CD4-positive, alpha-beta T cell (primary cell): ENCODE measurements around the gene FAM131C. TPM values are rescaled to one million over a fixed set of nuclear protein-coding genes. Genes with fewer than 3 reads are reported as not detected.
"Not testable (repeated sequence)": the region's sequence is repeated elsewhere in the genome, so short reads cannot be mapped to it uniquely, and the experiment has no call there.

Experiments used
- ATAC-seq: fragments of 200-7000 bp; cut with Tn5 transposase; one replicate; pipeline ENCODE4 v1.10.0; 2022; ENCODE audit warnings: mild to moderate bottlenecking; ENCODE audit not compliant: poor library complexity
- CTCF ChIA-PET: fragments of 350-600 bp; sonication (Branson Sonifier 250); formaldehyde crosslinking; loops from one replicate; lab custom pipeline; 2021; ENCODE audit warnings: antibody characterized with exemption, inconsistent platforms; lab: Charles Lee
- POLR2A ChIA-PET: fragments of 350-600 bp; sonication (Branson Sonifier 250); formaldehyde crosslinking; loops from one replicate; lab custom pipeline; 2021; ENCODE audit warnings: antibody characterized with exemption, inconsistent platforms; lab: Charles Lee
- DNase-seq, 14 experiments: peaks; one replicate each; pipeline ENCODE4 v3.0.0-alpha.2; 2013 to 2020; ENCODE audit warnings: mixed read lengths in 2 of 14
- H3K27ac ChIP-seq, 2 donors: one replicate each; pipeline versions ENCODE4 v1.5.1 to v1.7.0; 2013; ENCODE audit warnings: low read length in 2 of 2, low read depth in 1 of 2, mild to moderate bottlenecking in 1 of 2
- H3K27me3 ChIP-seq, 2 experiments: 1 replicate in 1 of 2; 2 replicates in 1 of 2; pipeline versions ENCODE4 v1.6.1 to v1.7.0; 2013; ENCODE audit warnings: low read length in 2 of 2, control low read depth in 1 of 2, mild to moderate bottlenecking in 1 of 2, moderate library complexity in 1 of 2; ENCODE audit not compliant: insufficient read depth in 2 of 2, control insufficient read depth in 1 of 2
- H3K36me3 ChIP-seq: one replicate; pipeline ENCODE4 v1.6.1; 2013; ENCODE audit warnings: low read length, control low read depth; ENCODE audit not compliant: insufficient read depth
- H3K4me1 ChIP-seq: one replicate; pipeline ENCODE4 v1.6.1; 2013; ENCODE audit warnings: low read length, control low read depth; ENCODE audit not compliant: insufficient read depth
- H3K4me3 ChIP-seq: one replicate; pipeline ENCODE4 v1.5.1; 2013; ENCODE audit warnings: mild to moderate bottlenecking, low read length, moderate library complexity
- H3K9me3 ChIP-seq, 2 experiments: 1 replicate in 1 of 2; 2 replicates in 1 of 2; pipeline versions ENCODE4 v1.6.1 to v1.7.0; 2013; ENCODE audit warnings: low read length in 2 of 2, mild to moderate bottlenecking in 2 of 2, control low read depth in 1 of 2, moderate library complexity in 1 of 2; ENCODE audit not compliant: control insufficient read depth in 1 of 2, insufficient read depth in 1 of 2
- H3K27ac Mint-ChIP-seq: one replicate; pipeline ENCODE4 v1.8.0; 2020; ENCODE audit warnings: mixed read lengths
- H3K27me3 Mint-ChIP-seq: one replicate; pipeline ENCODE4 v1.8.0; 2021; ENCODE audit warnings: mixed read lengths
- H3K36me3 Mint-ChIP-seq: one replicate; pipeline ENCODE4 v1.8.0; 2021; ENCODE audit warnings: low read depth, mixed read lengths
- H3K4me1 Mint-ChIP-seq: one replicate; pipeline ENCODE4 v1.8.0; 2021; ENCODE audit warnings: low read depth, mixed read lengths
- H3K4me3 Mint-ChIP-seq: one replicate; pipeline ENCODE4 v1.8.0; 2020; ENCODE audit warnings: mild to moderate bottlenecking, mixed read lengths
- H3K9me3 Mint-ChIP-seq: one replicate; pipeline ENCODE4 v1.8.0; 2020; ENCODE audit warnings: mixed read lengths
- intact Hi-C, 2 experiments: fragments of 100-400 bp; cut with DNase I in 1 of 2; cut with micrococcal nuclease in 1 of 2; formaldehyde crosslinking; loops; one replicate each; pipeline versions ENCODE4 v1.15.1 to v1.9.0; 2023 to 2025; cut with DNase I, micrococcal nuclease
- total RNA-seq, 174 experiments: library from RNA in 2 of 174; stranded (reverse) in 2 of 174; gene quantifications; one replicate each; pipeline ENCODE4 v1.2.3 and lab custom pipeline; 2021 to 2026
- TF ChIP-seq, protein P1 (sequence below): fragments of 200-600 bp; IDR thresholded peaks from one replicate; pipeline ENCODE4 v1.8.0; 2022; ENCODE audit warnings: antibody characterized with exemption, mild to moderate bottlenecking

The FAM131C gene
- total RNA-seq, 2 experiments from 2014 or later = not detected

DNA sequence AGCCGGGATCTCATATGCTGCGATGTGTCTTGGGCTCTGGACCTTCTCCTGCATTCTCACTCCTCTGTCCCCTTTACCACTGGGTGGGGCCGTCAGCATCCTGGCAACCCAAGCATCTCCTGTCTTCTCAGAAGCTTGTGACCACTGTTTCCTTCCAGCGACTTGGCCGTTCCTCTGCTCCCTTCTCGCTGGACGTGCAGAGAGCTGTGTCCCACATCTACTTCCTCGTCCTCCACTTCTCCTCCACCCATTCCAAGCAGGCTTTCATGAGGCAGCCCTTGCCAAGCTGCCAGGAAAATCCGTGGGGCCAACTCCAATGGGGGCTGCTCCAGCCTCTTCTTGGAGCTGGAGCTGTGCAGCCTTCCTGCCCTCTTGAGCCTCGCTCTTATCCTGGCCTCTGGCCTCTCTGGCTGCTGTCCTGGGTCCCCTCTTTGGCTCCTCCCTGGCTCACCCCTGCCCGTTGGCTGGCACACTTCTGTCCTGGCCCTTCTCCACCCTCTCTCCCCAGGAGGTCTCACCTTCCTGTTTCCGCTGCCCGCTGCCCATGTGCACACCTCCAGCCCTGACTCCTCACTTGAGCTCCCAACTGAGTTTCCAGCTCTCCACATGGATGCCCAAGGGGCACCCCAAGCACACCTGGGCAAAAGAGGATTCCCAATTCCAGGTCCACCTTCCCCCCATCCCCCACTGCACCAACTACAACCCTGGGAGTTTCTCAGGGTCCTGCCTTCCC is 8.7 kb downstream of the FAM131C start:
- TF ChIP-seq, protein P1, sequence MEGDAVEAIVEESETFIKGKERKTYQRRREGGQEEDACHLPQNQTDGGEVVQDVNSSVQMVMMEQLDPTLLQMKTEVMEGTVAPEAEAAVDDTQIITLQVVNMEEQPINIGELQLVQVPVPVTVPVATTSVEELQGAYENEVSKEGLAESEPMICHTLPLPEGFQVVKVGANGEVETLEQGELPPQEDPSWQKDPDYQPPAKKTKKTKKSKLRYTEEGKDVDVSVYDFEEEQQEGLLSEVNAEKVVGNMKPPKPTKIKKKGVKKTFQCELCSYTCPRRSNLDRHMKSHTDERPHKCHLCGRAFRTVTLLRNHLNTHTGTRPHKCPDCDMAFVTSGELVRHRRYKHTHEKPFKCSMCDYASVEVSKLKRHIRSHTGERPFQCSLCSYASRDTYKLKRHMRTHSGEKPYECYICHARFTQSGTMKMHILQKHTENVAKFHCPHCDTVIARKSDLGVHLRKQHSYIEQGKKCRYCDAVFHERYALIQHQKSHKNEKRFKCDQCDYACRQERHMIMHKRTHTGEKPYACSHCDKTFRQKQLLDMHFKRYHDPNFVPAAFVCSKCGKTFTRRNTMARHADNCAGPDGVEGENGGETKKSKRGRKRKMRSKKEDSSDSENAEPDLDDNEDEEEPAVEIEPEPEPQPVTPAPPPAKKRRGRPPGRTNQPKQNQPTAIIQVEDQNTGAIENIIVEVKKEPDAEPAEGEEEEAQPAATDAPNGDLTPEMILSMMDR = no peak
- Mint-ChIP-seq H3K27ac (no peak overlapping the region), H3K4me1 (peaks cover 7% of the 10 kb centered on the region), H3K4me3 (no peak overlapping the region), H3K27me3 (peaks cover 7% of the 10 kb centered on the region), H3K9me3 (no peaks in the 10 kb centered on the region), H3K36me3 (no peaks in the 10 kb centered on the region)
- CTCF ChIA-PET = no interaction called here
- Histone ChIP-seq H3K36me3 (no peaks in the 10 kb centered on the region), H3K4me3 (no peak overlapping the region), H3K9me3 (no peaks in the 10 kb centered on the region), H3K4me1 (peaks cover 13% of the 10 kb centered on the region), H3K27me3 (no peaks in the 10 kb centered on the region), H3K27ac (no peak overlapping the region)
- intact Hi-C loops = no loop called here
- POLR2A ChIA-PET = no interaction called here
- DNase-seq (no peak), ATAC-seq (no peak)

DNA sequence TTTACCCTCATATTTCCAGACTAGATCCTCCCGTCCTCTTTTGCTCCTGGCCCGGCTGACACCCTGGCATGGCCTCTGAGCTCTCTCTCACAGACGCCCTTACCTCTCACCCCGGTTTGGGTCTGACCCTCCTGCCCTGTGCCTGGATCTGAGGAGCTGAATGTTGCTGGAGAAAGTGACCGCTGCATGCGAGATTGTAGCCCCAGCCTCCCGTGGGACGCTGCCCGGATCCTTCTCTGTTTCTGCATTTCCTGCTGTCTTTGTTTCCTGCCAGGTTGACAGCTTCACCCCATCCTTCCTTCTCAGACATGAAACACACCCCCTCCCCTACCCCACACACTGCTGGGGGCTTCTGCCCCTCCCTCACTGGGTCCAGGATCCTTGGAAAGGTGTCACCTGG is 9.5 kb downstream of the FAM131C start:
- H3K4me3 Mint-ChIP-seq = no peak overlapping the region
- TF ChIP-seq, protein P1 = no peak
- CTCF ChIA-PET = no interaction called here

GRCh38 chr1:16063226-16063829 is 10.1 kb downstream of the FAM131C start:
- H3K27me3 ChIP-seq = no peaks in the 10 kb centered on the region
- Mint-ChIP-seq H3K4me3 (no peak overlapping the region), H3K27me3 (peaks cover 7% of the 10 kb centered on the region), H3K9me3 (no peaks in the 10 kb centered on the region), H3K4me1 (peaks cover 7% of the 10 kb centered on the region), H3K36me3 (no peaks in the 10 kb centered on the region), H3K27ac (no peak overlapping the region)
- no peaks in the 10 kb centered on the region for H3K36me3 ChIP-seq
- intact Hi-C loops = no loop called here
- DNase-seq (no peak), ATAC-seq (no peak)
- H3K27ac ChIP-seq = no peak overlapping the region
- TF ChIP-seq, protein P1 = no peak
- ChIA-PET POLR2A (no interaction called here), CTCF (no interaction called here)
- H3K4me3 ChIP-seq = no peak overlapping the region
- H3K4me1 ChIP-seq = peaks cover 10% of the 10 kb centered on the region
- no peaks in the 10 kb centered on the region for H3K9me3 ChIP-seq

More for the DNA sequence above, 9.5 kb downstream of the FAM131C start:
- H3K27me3 ChIP-seq = no peaks in the 10 kb centered on the region
- H3K27me3 Mint-ChIP-seq = peaks cover 7% of the 10 kb centered on the region
- H3K4me1 Mint-ChIP-seq = peaks cover 7% of the 10 kb centered on the region
- no peak for DNase-seq
- POLR2A ChIA-PET = no interaction called here
- H3K36me3 Mint-ChIP-seq = no peaks in the 10 kb centered on the region
- intact Hi-C loops = no loop called here
- no peaks in the 10 kb centered on the region for H3K36me3 ChIP-seq
- no peaks in the 10 kb centered on the region for H3K9me3 ChIP-seq
- H3K9me3 Mint-ChIP-seq = no peaks in the 10 kb centered on the region
- H3K4me1 ChIP-seq = peaks cover 10% of the 10 kb centered on the region
- no peak overlapping the region for H3K27ac ChIP-seq
- no peak overlapping the region for H3K4me3 ChIP-seq
- no peak overlapping the region for H3K27ac Mint-ChIP-seq
- ATAC-seq = no peak

- H3K4me1 Mint-ChIP-seq, H3K27me3 ChIP-seq, H3K27ac ChIP-seq, H3K9me3 ChIP-seq, intact Hi-C loops, H3K27ac Mint-ChIP-seq, POLR2A ChIA-PET, H3K36me3 ChIP-seq, H3K36me3 Mint-ChIP-seq, CTCF ChIA-PET, H3K4me3 Mint-ChIP-seq, H3K9me3 Mint-ChIP-seq, ATAC-seq, DNase-seq, H3K27me3 Mint-ChIP-seq, H3K4me3 ChIP-seq: not testable (repeated sequence)
- peaks cover 10% of the 10 kb centered on the region for H3K4me1 ChIP-seq
These were observed 10.8 kb downstream of the FAM131C start for GRCh38 chr1:16062687-16063075.

GRCh38 chr1:16061989-16062686 is 11.3 kb downstream of the FAM131C start:
- intact Hi-C loops, H3K4me3 ChIP-seq, POLR2A ChIA-PET, H3K9me3 ChIP-seq, H3K27ac ChIP-seq, H3K27me3 Mint-ChIP-seq, H3K27me3 ChIP-seq, H3K36me3 Mint-ChIP-seq, H3K4me1 Mint-ChIP-seq, DNase-seq, H3K27ac Mint-ChIP-seq, H3K36me3 ChIP-seq, H3K9me3 Mint-ChIP-seq, ATAC-seq, CTCF ChIA-PET, H3K4me3 Mint-ChIP-seq: not testable (repeated sequence)
- peaks cover 10% of the 10 kb centered on the region for H3K4me1 ChIP-seq
